NCI-H2196 (cell line): Measurements from ENCODE around the gene PRODH.
A peak's percentile ranks its signal among the peaks of the same experiment; 100 is the strongest.
"Not testable (repeated sequence)": the region's sequence is repeated elsewhere in the genome, so short reads cannot be mapped to it uniquely, and the experiment has no call there.

ENCODE experiments used
- DNase-seq: peaks from one replicate; lab custom pipeline; 2025; ENCODE audit not compliant: unreplicated experiment; lab: John Stamatoyannopoulos, UW

The PRODH gene, protein sequence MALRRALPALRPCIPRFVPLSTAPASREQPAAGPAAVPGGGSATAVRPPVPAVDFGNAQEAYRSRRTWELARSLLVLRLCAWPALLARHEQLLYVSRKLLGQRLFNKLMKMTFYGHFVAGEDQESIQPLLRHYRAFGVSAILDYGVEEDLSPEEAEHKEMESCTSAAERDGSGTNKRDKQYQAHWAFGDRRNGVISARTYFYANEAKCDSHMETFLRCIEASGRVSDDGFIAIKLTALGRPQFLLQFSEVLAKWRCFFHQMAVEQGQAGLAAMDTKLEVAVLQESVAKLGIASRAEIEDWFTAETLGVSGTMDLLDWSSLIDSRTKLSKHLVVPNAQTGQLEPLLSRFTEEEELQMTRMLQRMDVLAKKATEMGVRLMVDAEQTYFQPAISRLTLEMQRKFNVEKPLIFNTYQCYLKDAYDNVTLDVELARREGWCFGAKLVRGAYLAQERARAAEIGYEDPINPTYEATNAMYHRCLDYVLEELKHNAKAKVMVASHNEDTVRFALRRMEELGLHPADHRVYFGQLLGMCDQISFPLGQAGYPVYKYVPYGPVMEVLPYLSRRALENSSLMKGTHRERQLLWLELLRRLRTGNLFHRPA

DNA sequence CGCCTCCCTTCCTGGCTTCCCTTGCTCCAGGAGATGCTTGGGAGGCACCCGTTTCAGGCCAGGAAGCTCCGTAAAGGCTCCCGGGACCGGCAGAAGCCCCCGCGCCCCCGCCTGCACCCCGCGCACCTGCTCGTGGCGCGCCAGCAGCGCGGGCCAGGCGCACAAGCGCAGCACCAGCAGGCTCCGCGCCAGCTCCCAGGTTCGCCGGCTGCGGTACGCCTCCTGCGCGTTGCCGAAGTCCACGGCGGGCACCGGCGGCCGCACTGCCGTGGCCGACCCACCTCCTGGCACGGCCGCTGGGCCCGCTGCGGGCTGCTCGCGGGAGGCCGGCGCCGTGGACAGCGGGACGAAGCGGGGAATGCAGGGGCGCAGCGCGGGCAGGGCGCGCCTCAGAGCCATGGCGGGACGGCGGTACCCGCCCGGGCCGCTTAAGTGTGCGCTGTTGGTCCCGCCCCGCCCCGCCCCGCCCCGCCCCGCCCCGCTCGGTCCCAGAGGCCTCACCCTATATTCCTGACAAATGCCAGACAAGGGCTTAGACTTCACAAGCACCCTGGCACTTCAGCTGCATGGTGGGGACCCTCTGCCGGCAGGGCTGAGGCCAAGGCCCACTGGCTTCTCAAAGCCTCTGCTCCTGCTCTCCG lies at the start of gene PRODH:
PRODH (minus strand) TSS at position 405 of the 641 bp plus-strand sequence; CDS start at position 399, 6 bp downstream.
- DNase-seq, result no peak

DNA sequence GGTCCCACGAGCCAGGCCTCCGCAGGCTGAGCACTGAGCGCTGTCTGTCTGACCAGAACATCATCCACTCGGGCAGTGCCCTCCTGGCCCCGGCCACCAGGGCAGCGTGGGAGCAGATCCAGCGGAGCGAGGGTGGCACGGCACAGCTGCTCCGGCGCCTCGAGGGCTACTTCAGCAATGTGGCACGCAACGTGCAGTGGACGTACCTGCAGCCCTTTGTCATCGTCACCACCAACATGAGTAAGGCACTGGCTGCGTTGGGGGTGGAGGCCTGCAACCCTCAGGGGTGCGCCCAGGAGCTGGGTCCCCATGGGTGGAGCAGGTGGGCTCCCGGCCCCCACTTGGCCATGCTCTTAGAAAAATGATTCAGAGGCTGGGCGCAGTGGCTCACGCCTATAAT lies 49.7 kb upstream of the PRODH start:
- DNase-seq, result no peak

DNA sequence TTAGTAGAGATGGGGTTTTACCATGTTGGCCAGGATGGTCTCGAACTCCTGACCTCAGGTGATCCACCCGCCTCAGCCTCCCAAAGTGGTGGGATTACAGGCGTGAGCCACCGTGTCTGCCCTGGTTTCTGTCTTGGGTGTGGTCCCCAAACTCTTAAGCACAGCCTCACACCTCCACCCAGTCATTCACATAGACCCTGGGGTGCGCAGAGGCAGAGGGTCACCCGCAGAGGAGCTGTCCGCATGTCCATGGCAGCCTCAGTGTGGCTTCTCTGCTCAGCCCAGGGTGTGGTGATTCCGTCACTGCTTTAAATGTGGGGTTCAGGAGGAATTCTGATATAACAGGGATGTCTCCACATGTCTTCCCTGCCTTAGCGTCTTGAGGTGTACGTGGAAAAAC lies 48.5 kb upstream of the PRODH start:
- DNase-seq, result no peak

DNA sequence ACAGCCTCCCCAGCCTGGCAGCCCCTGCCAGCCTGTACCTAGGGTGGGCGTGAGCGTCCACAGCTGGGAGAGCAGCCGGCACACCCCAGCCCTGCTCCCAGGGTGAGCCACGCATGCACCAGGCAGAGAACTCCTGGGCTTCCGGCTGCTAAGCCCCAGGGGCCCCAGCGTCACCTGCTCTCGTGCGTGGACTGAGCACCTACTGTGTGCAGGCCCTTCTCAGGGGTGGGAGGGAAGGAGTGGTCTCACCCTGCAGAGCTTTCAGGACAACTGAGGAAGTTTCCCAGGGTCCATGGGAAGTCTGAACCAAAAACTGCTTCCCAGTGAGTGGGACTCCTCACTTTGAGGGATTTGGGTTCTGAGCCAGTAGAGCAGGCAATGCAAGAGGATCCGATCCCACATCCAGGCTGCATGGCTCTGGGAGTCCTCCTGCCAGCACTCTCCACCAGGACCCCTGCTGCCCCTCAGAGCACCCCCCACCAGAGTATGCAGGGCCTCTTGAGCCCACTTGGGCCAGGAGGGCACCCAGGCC lies 47.1 kb upstream of the PRODH start:
- no peak for DNase-seq

DNA sequence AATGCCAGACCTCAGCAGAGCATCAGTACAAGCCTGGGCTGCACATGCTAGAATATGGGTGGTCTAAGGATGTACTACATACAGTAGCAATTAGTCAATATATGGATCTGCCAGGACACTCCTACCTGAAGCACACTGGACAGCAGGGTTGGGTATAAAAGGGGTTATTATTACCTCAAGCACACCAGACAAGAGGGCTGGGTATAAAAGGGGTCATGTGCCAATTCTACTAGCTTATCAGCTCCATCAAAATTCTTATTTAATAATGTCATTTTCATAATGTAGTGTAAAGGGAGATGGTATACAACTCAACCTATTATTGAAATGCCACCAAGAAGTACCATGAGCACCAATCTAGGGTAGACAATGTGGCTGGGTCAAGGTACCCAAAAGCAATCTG lies 44.7 kb upstream of the PRODH start:
- no peak for DNase-seq

DNA sequence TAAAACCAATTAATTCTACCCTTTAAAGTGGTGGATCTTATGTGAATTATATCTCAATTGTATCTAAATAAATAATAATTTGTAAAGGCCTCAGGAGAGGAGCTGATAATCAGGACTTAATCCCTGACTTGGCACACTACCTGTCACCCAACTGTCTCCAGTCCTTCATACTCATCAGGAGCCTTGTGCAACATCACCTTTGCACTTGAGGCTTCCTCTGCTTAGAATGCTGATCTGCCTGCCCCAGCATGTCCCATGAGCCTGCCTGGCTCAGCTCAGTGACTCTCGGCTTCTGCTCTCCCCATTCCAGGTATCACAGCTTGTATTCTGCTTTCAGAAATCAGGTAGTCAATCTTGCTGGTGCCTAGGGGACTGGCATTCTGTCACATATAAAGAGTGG lies 43.9 kb upstream of the PRODH start:
- no peak for DNase-seq

DNA sequence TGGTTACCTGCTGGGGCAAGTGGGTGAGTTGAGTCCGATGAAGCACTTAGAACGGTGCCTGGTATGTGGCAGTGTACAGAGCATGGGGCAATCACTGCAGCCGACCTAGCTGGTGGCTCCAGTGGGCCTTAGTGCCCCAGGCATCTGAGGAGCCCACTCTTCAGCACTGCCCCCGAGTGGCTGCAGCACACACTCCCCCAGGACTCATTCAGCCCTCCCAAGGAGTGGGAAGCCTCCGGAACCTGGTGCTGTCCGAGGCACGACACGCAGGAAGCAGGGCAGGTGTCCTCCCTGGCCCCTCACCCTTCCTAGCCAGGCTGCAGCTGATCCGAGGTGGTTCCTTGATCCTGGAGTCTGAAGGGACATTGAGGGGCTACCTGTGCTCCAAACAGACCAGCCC lies 42.4 kb upstream of the PRODH start:
- no peak for DNase-seq

DNA sequence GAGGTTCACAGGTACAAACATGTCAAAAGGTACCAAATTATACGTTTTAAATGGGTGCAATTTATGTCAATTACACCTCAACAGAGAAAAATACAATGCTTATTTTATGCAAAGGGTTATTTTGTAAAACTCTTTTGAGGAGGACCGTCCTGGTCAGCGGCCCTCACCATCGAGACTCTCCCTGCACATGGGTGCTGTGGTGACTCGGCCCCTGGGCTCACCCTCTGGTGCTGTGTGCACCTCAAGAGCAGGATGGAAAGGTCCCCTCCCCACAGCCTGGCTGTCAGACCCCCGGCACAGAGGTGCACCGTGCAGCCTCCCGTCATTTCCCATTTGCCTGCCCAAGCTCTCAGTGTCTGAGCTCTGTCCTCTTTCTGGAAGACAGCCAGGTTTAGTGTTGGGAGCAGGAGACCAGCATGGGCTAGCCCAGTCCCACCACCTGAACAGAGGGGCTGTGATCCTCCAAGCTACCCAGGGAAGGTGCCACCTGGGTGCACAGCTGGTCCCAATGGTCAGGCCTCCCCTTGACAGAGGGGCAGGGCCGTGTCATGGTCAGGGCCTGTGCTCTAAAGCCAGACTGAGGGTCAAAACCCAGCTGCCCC lies 41.8 kb upstream of the PRODH start:
- no peak for DNase-seq

DNA sequence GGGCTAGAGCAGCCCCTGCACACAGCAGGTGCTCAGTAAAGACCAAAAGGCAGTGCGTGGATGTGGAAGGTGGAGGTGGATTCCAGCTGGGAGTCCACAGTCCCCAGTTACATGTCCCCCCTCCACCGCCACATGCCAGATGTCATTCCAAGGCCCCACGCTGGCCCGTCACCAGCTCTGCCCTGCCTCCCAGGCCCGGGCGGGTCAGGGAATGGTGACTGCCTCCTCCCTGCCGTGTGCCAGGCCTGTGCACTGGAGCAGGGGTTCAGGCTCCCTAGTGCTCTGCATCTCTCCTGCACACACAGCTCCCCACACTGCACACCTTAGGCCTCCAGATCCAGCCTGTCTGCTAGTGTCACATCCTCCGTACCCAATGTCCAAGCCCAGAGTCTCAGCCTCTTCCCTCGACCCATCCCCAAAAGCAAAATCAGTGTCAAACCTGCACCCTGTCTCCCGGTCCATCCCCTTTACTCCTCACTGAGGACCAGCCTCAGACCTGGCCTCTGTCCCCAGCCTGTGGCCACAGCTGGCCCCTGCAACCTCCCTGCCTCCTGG lies 40.2 kb upstream of the PRODH start:
- DNase-seq, result no peak

DNA sequence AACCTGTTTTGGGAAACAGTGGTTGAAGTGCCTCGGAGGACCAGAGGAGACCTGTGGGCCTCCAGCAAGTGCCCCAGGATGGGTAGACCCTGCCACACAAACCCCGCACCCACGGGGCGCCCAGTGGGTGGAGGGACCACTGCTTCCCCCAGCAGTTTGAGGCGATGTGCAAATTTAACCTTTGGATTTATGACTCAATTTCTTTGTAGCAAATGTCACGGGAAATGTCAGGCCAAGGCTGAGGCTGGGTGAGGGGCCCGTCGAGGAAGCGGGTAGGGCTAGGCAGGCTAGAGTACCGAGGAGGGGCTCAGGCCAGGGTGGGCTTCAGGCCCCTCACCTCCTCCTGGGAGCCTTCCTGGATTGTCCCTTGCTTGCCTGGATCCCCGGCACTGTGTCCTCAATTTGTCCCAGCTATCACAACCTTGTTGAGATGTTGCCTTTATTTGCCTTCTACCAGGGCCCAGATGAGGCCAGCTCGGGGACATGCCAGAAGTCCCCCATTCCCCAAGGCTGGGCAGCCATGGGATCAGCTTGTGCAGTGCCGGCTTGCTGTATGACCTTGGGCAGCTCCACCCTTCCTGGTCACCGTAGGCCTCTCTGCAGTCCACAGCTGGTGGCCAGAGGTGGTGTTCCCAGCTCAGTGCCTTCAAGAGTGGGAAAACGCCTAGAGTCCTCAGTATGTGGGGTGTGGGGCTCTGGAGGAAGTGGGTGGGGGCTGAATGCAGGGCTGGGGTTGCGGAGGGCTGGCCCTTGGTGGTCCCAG lies 39.5 kb upstream of the PRODH start:
- no peak for DNase-seq

DNA sequence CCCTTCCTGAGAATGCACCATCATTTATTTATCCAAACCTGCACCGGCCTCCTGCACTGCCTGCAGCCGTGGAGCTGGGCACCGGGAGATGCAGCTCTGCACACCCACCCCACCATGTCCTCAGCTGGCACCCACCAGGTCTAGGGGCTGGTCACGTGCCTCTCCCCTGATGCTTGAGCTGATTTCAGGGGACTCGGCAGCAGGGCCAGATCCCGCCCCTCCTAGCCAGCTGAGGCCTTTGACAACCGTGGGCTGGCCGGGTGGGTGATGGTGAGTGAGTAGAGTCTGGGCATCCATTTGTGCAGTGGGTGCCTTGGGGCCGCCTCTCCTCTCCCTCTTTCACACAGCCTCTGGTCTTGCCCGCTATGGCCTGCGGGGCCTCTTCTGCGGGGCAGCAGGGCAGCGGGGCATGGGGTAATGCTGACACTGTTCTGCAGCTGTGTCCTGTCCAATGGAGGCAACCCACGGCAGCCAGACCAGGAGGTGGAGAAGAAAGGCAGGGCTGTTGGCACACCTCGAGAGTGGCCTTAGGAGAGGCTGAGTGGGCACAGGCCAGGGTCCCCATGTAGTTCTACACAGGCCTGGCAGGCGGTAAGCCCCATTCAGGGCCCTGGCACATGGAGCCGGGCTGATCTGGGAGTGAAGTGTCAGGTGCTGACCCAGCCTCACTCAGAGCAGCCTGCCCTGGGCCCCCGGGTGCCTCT lies 38.5 kb upstream of the PRODH start:
- DNase-seq, result no peak

DNA sequence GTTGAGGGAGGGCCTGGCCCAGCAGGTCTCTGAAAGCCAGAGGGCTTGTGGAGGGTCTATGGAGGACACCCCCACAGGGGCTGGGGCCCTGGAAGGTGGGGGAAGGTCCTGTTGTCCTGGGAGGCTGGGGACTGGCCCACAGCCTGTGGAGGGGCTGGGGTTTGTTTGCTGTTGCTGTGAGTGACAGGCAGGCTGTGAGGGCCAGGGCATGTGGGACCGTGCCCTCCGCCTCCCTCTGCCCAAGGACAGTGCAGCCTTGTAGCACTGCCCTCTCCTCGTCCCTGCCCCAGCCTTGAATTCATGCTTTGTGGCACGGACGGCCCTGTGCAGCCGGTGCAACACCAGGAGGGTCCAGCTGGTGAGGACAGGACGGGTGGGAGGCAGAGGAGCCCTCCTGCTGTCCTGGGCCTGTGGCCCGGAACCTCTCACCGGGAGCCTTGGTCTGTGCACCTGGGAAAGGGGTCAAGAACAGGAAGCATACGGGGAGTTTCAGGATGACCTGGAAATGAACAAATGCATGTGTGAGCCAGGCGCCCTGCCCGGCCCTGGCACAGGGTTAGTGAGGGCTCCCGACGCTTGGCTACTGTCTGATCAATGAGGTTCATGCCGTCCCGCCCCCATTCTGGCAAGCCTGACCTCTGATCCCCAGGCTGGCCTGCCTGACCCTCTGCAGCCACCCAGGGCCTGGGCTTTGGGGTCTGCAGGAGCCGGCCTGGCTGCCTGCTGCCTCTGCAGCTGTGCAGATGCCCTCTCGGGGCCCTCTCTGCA lies 37.4 kb upstream of the PRODH start:
- DNase-seq, result no peak

DNA sequence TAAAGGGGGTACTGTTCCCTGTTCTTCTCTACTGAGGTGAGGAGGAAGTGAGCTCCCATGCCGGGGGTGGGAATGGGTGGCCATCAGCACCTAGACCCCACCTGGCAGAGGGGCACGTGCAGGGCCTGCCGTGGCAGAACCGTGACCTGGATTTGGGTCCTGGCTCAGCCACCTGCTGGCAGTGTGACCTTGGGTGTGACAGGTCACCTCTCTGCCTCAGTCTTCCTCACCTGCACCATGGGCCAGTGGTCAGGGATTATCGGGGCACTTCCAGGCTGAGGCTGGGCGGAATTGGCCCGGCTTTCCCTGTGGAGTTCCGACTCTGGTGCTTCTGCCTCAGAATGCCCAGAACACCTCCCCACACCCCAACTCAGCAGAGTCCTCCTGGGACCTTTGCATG lies 36.5 kb upstream of the PRODH start:
- not testable (repeated sequence) for DNase-seq

DNA sequence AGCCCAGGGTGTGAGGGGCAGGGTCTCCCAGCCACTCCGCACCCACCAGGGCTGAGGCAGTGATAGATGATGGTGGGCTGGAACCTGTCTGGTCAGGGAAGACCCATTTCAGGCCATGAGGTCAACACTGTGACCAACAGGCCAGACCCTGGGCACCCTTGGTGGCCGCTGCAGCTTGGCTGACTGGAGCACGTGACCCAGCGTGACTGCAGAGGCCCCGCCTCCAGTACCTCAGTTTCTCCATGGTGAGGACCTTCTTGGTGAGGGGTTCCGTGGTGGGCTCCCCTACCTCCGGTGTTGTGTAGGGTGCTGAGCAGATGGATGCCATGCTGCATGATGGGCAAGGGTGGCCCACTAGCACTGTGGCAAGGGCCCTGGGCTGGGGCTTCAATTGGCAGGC lies 35.9 kb upstream of the PRODH start:
- not testable (repeated sequence) for DNase-seq

DNA sequence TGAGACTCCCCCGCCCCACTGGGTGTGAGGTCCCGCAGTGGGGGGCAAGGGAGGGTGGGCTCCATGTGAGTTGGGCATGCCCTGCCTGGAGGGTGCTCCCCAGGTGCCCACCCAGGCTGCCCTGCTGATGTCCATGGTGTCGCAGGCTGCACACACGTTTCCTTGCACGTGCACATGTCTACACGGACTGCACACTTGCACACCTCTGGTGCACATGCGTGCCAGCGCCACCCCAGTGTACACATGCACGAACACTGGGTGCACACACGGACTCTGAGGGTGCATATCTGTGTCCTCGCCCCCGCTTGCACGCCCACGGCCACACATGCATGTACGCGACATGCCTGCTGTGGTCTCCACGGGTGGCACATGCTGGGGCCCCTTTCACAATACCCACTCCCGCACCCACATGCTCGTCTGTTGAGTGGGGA lies 35.2 kb upstream of the PRODH start:
- no peak for DNase-seq

DNA sequence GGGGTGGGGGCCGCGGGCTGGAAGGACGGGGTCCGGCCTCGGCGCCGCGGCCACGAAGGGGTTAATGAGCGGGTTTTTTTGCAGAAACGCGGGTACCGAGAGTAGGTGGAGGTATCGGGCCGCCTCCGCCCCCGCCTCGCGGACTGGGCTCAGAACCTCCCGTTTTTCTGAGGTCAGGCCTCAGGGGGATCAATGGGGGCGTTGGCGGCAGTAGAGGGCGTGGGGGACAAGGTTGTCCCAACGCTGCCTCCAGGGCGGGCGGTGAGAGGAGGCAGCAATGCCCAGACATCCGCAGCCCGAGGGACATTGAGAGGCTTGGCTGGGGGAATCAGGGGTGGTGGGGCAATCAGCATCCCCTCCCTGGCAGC lies 34.8 kb upstream of the PRODH start:
- DNase-seq, result no peak

DNA sequence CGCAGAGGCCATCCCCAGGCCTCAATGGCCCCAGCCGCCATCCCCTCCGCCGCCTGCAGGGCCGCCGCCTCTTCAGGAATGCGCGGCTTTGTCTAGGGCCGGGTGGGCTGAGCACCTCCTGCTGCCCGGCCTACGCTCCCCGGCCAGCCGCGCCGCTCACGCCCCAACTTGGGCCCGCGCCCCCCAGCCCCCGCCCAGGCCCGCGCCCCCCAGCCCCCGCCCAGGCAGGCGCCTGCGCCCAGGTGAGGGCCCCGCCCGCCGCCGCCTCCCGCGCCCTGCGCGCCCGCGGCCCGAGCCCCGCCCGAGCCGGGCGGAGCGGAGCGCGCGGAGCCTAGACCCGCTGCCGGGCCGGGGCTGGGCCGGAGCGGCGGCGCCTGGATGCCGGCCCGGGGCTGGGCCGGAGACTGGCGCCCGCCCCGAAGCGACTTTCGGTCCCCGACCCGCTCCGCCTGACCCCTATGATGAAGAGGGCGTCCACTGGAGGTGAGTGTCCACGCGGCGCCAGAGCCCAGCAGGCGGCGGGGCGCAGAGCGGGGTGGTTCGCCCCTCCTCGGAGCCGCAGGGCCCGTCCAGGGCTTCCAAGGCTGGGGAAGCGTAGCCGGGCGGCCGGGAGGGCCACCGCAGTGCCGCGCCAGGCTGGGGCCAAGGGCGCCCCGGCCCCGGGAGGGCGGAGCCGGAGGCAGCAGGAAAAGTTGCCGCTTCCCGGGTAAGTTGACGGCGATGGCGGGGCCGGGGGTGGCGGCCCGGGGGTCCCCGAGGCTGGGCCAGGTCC lies 34.3 kb upstream of the PRODH start:
- peak; percentile 35 for DNase-seq

DNA sequence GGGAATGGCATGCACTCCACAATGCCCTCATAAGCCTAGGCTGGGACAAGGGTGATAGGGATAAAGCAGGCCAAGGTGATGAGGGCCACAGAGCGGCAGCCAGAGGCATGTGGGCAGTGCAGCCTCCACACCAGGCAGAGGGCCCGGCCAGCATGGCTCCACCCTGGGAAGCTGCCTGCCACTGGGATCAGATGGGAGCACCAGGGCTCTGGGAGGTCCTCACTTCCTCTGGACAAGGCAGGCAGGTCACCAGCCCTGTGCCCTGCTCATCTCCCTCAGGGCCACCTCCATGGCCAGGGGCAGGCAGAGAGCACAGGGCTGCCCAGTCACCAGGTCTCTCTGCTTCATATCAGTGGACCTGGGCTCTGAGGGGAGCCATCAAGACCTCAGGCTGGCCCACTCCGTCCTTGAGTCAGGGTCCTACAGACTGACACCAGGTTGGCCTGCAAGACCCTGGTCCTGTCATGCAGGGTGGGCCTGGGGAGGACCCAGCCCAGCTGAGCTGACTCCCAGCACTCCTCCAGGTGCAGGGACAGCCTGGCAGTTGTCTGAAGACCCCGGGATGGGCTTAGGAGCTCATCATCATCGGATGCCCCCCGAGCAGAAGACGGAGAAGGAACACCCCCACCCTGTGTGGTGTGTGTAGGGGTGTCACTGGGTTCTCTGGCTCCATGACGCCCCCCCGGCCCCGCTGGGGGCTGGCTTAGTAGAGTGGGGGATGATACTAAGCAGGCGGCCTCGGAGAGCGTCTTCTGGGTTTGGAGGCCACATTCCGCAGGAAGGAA lies 33.3 kb upstream of the PRODH start:
- not testable (repeated sequence) for DNase-seq
